IMR-90 (cell line): ENCODE results near the gene CRCP. TPM values are rescaled to one million over a fixed set of nuclear protein-coding genes. Genes with fewer than 3 reads are reported as not detected.
A peak's percentile ranks its signal among the peaks of the same experiment; 100 is the strongest.

Experiments used
- ATAC-seq: fragments of 200-7000 bp; cut with Tn5 transposase; 2 replicates; pipeline ENCODE4 v1.9.1; 2020; ENCODE audit warnings: low read depth, mild to moderate bottlenecking, moderate library complexity
- BruUV-seq: library from RNA; stranded (reverse); fragments of 400-500 nt; replicated peaks from 2 replicates; lab custom pipeline; 2021; lab: Mats Ljungman, UMichigan
- CTCF ChIA-PET: fragments of 300-600 bp; formaldehyde crosslinking; extraction: SDS; loops from one replicate; lab custom pipeline; 2021; ENCODE audit warnings: antibody characterized with exemption; lab: Yijun Ruan, JAX
- POLR2A ChIA-PET: fragments of 300-600 bp; sonication (Branson Sonifier 250); formaldehyde crosslinking; loops from one replicate; lab custom pipeline; 2022; ENCODE audit warnings: antibody characterized with exemption; ENCODE audit not compliant: unreplicated experiment; lab: Charles Lee
- DNase-seq: peaks from one replicate; pipeline ENCODE4 v3.0.0; 2013
- H2AFZ ChIP-seq: replicated peaks from 2 replicates; pipeline ENCODE3; 2013; ENCODE audit warnings: low read length, mild to moderate bottlenecking; ENCODE audit not compliant: poor library complexity
- H2AK5ac ChIP-seq: 2 replicates; pipeline ENCODE4 v1.6.1; 2013; ENCODE audit warnings: low read depth, low read length, inconsistent platforms
- H2AK9ac ChIP-seq: replicated peaks from 2 replicates; pipeline ENCODE3; 2013; ENCODE audit warnings: mild to moderate bottlenecking, low read depth, low read length, moderate library complexity; ENCODE audit not compliant: poor library complexity
- H2BK120ac ChIP-seq: 2 replicates; pipeline ENCODE4 v1.6.1; 2013; ENCODE audit warnings: low read depth, low read length, inconsistent platforms
- H2BK15ac ChIP-seq: 3 replicates; pipeline ENCODE4 v1.6.1; 2013; ENCODE audit warnings: low read depth, low read length, inconsistent platforms
- H2BK20ac ChIP-seq: 2 replicates; pipeline ENCODE4 v1.6.1; 2013; ENCODE audit warnings: low read depth, mild to moderate bottlenecking, inconsistent platforms, low read length, moderate library complexity
- H2BK5ac ChIP-seq: 2 replicates; pipeline ENCODE4 v1.6.1; 2013; ENCODE audit warnings: mild to moderate bottlenecking, low read depth, low read length, inconsistent platforms; ENCODE audit not compliant: poor library complexity, severe bottlenecking
- H3K14ac ChIP-seq: replicated peaks from 2 replicates; pipeline ENCODE4 v1.6.1; 2013; ENCODE audit warnings: low read depth, low read length, inconsistent platforms
- H3K18ac ChIP-seq: 2 replicates; pipeline ENCODE4 v1.6.1; 2013; ENCODE audit warnings: low read depth, low read length, control low read depth
- H3K23ac ChIP-seq: 2 replicates; pipeline ENCODE4 v1.6.1; 2013; ENCODE audit warnings: low read depth, low read length, inconsistent platforms
- H3K27ac ChIP-seq: 2 replicates; pipeline ENCODE4 v1.5.1; 2013; ENCODE audit warnings: mild to moderate bottlenecking, control low read depth, low read length; ENCODE audit not compliant: insufficient read depth
- H3K27me3 ChIP-seq: 2 replicates; pipeline ENCODE4 v1.6.1; 2013; ENCODE audit warnings: low read length; ENCODE audit not compliant: control insufficient read depth, insufficient read depth
- H3K36me3 ChIP-seq: 2 replicates; pipeline ENCODE4 v1.6.1; 2013; ENCODE audit warnings: low read length, mixed read lengths; ENCODE audit not compliant: control insufficient read depth, insufficient read depth
- H3K4ac ChIP-seq: 2 replicates; pipeline ENCODE4 v1.6.1; 2013; ENCODE audit warnings: low read depth, low read length, inconsistent platforms
- H3K4me1 ChIP-seq: 2 replicates; pipeline ENCODE4 v1.6.1; 2013; ENCODE audit warnings: low read length, mixed read lengths; ENCODE audit not compliant: control insufficient read depth, insufficient read depth
- H3K4me2 ChIP-seq: 2 replicates; pipeline ENCODE4 v1.6.1; 2013; ENCODE audit warnings: low read depth, mild to moderate bottlenecking, control low read depth, low read length, moderate library complexity
- H3K4me3 ChIP-seq: 2 replicates; pipeline ENCODE4 v1.5.1; 2013; ENCODE audit warnings: low read depth, mild to moderate bottlenecking, control low read depth, low read length, moderate library complexity; ENCODE audit not compliant: insufficient read depth
- H3K56ac ChIP-seq: 2 replicates; pipeline ENCODE4 v1.6.1; 2013; ENCODE audit warnings: low read length, inconsistent platforms; ENCODE audit not compliant: insufficient read depth; ENCODE audit errors: extremely low read depth
- H3K79me1 ChIP-seq, 2 experiments: 2 replicates each; pipeline ENCODE4 v1.6.1; 2013; ENCODE audit warnings: low read length in 2 of 2, inconsistent platforms in 1 of 2, low read depth in 1 of 2
- H3K9ac ChIP-seq: 2 replicates; pipeline ENCODE4 v1.6.1; 2013; ENCODE audit warnings: low read depth, low read length, control low read depth
- H3K9me1 ChIP-seq: 2 replicates; pipeline ENCODE4 v1.6.1; 2013; ENCODE audit warnings: low read length, inconsistent platforms; ENCODE audit not compliant: insufficient read depth
- H3K9me3 ChIP-seq: 2 replicates; pipeline ENCODE4 v1.6.1; 2013; ENCODE audit warnings: low read length; ENCODE audit not compliant: control insufficient read depth, insufficient read depth
- H4K20me1 ChIP-seq: 2 replicates; pipeline ENCODE4 v1.6.1; 2013; ENCODE audit warnings: low read length, inconsistent platforms; ENCODE audit not compliant: insufficient read depth
- H4K5ac ChIP-seq: 2 replicates; pipeline ENCODE4 v1.6.1; 2013; ENCODE audit warnings: mild to moderate bottlenecking, low read depth, low read length, control low read depth
- H4K8ac ChIP-seq, 2 experiments: 2 replicates each; pipeline ENCODE4 v1.6.1; 2013; ENCODE audit warnings: low read depth in 2 of 2, low read length in 2 of 2, control low read depth in 1 of 2, inconsistent platforms in 1 of 2
- H4K91ac ChIP-seq: 2 replicates; pipeline ENCODE4 v1.6.1; 2013; ENCODE audit warnings: low read depth, low read length, inconsistent platforms; ENCODE audit not compliant: insufficient read depth
- BHLHE40 ChIP-seq: fragments of 150-350 bp; IDR thresholded peaks from 2 replicates; pipeline ENCODE4 v1.6.1; 2016; ENCODE audit warnings: mild to moderate bottlenecking, low read depth, low read length
- CHD1 ChIP-seq: IDR thresholded peaks from 2 replicates; pipeline ENCODE4 v1.6.1; 2012; ENCODE audit warnings: low read depth, low read length, improper control_type of control experiment
- CTCF ChIP-seq: conservative IDR thresholded peaks from 2 replicates; pipeline ENCODE4 v1.5.1; 2012; ENCODE audit warnings: mild to moderate bottlenecking, low read depth, low read length, improper control_type of control experiment
- FOS ChIP-seq: fragments of 150-350 bp; IDR thresholded peaks from 2 replicates; pipeline ENCODE4 v1.6.1; 2016; ENCODE audit warnings: low read depth, low read length
- MAFK ChIP-seq: IDR thresholded peaks from 2 replicates; pipeline ENCODE4 v1.6.1; 2012; ENCODE audit warnings: low read depth, low read length, improper control_type of control experiment
- MAZ ChIP-seq: IDR thresholded peaks from 2 replicates; pipeline ENCODE4 v1.6.1; 2012; ENCODE audit warnings: low read depth, mild to moderate bottlenecking, low read length, improper control_type of control experiment, moderate library complexity, borderline replicate concordance
- NFE2L2 ChIP-seq: fragments of 150-350 bp; IDR thresholded peaks from 2 replicates; pipeline ENCODE4 v1.6.1; 2016; ENCODE audit warnings: low read depth, mild to moderate bottlenecking, low read length
- POLR2A ChIP-seq: IDR thresholded peaks from 2 replicates; pipeline ENCODE4 v1.6.1; 2012; ENCODE audit warnings: mild to moderate bottlenecking, low read depth, low read length
- RAD21 ChIP-seq: IDR thresholded peaks from 2 replicates; pipeline ENCODE4 v1.6.1; 2012; ENCODE audit warnings: low read length, improper control_type of control experiment
- SMC3 ChIP-seq: fragments of 150-350 bp; IDR thresholded peaks from 2 replicates; pipeline ENCODE4 v1.6.1; 2016; ENCODE audit warnings: low read depth, mild to moderate bottlenecking, antibody characterized with exemption, low read length, moderate library complexity
- USF2 ChIP-seq: fragments of 150-350 bp; IDR thresholded peaks from 2 replicates; pipeline ENCODE4 v1.6.1; 2017; ENCODE audit warnings: mild to moderate bottlenecking, antibody characterized with exemption, low read length, low read depth
- WGBS, 2 experiments: methylation state at CpG; one replicate each; pipeline versions ENCODE4 v1.1.5 to v1.1.7; 2013; ENCODE audit warnings: missing lambda C conversion rate in 2 of 2; ENCODE audit not compliant: insufficient read length in 1 of 2; ENCODE audit errors: extremely low coverage in 2 of 2; 5-methylcytosine and 5-hydroxymethylcytosine counted together
- dilution Hi-C: fragments of 300-500 bp; cut with HindIII; formaldehyde crosslinking; loops from one replicate; pipeline ENCODE4 v1.14.3; 2018; ENCODE audit warnings: low sequenced_read_pairs; ENCODE audit not compliant: unreplicated experiment
- in situ Hi-C: fragments of 300-500 bp; cut with MboI; formaldehyde crosslinking; loops from 3 replicates; pipeline ENCODE4 v1.14.3; 2019; ENCODE audit warnings: low sequenced_read_pairs, inconsistent platforms, mixed read lengths
- intact Hi-C: fragments of 100-400 bp; cut with micrococcal nuclease; formaldehyde crosslinking; loops from 2 replicates; pipeline ENCODE4 v1.10.0; 2022
- polyA plus RNA-seq, 3 experiments: library from polyadenylated mRNA; depleted of rRNA; stranded (reverse); fragments of >200 nt; gene quantifications; 2 replicates each; pipeline ENCODE4 v1.2.3, GENCODE V29; 2012; ENCODE audit warnings: low replicate concordance in 1 of 3
- total RNA-seq: library from RNA; depleted of rRNA; stranded (reverse); fragments of >200 nt; gene quantifications from 2 replicates; pipeline ENCODE4 v1.2.3, GENCODE V29; 2012

The CRCP gene
- total and polyA plus RNA-seq, 2 of the 4 experiments (the other 2 are of a cell fraction), result 22.9 to 37.5 TPM

- no peaks in the 10 kb centered on the region for H3K27me3 ChIP-seq
- H3K79me1 ChIP-seq, result peaks cover 0 to 15% of the 10 kb centered on the region in 2 experiments; a peak in 3 of 4 replicates
- H3K4me2 ChIP-seq, result no peak overlapping the region
- 98% methylated on average over 4 of the region's 5 CpGs; no CpG with 5 or more reads in 1 of the 2 experiments for WGBS, 2 experiments
- no peak overlapping the region for H2AK9ac ChIP-seq
- DNase-seq (no peak), ATAC-seq (no peak)
- no peaks in the 10 kb centered on the region for H3K4me1 ChIP-seq
- no peak overlapping the region for H2AFZ ChIP-seq
- H4K91ac ChIP-seq, result no peak overlapping the region
- peaks cover 13% of the 10 kb centered on the region for H3K9me1 ChIP-seq
- no peak overlapping the region for H3K23ac ChIP-seq
- H2BK120ac ChIP-seq, result no peak overlapping the region
- peaks cover 3% of the 10 kb centered on the region; the same call in 1 of the 2 replicates for H3K9me3 ChIP-seq
- no peak overlapping the region for H3K18ac ChIP-seq
- ChIA-PET CTCF (interaction anchor here (0.6 kb wide), 1 partner anchor 479 kb away, joined by 3 read pairs; no protein-coding TSS in a partner anchor), POLR2A (no interaction called here)
- intact Hi-C loops (no loop called here), dilution Hi-C loops (no loop called here), in situ Hi-C loops (no loop called here)
- no peaks in the 10 kb centered on the region for H3K36me3 ChIP-seq
- H2BK20ac ChIP-seq, result peak overlapping the region; percentile 55
- TF ChIP-seq CTCF (no peak), MAFK (no peak), SMC3 (no peak), NFE2L2 (no peak), POLR2A (no peak), USF2 (no peak), MAZ (no peak), RAD21 (no peak), CHD1 (no peak), FOS (no peak), BHLHE40 (no peak)
- H3K14ac ChIP-seq, result no peak overlapping the region
- H3K56ac ChIP-seq, result no peak overlapping the region
- no peaks in the 10 kb centered on the region for H4K20me1 ChIP-seq
- peak overlapping the region; percentile 2; the same call in 1 of the 2 replicates for H2AK5ac ChIP-seq
- H4K8ac ChIP-seq, result no peak overlapping the region
- no peak overlapping the region for H4K5ac ChIP-seq
- H3K4me3 ChIP-seq, result no peak overlapping the region
- no peak overlapping the region for H2BK5ac ChIP-seq
- no TSS peak for BruUV-seq
- peak overlapping the region; percentile 36; the same call in 1 of the 3 replicates for H2BK15ac ChIP-seq
- H3K27ac ChIP-seq, result no peak overlapping the region
- peak overlapping the region; percentile 50; the same call in 1 of the 2 replicates for H3K4ac ChIP-seq
- H3K9ac ChIP-seq, result no peak overlapping the region
Observed at GRCh38 chr7:66105263-66105748, 9.3 kb upstream of the CRCP start.
